HepG2 (cell line): Measurements from ENCODE around the gene ARHGAP19. TPM values are rescaled to one million over a fixed set of nuclear protein-coding genes. Genes with fewer than 3 reads are reported as not detected.
A peak's percentile ranks its signal among the peaks of the same experiment; 100 is the strongest.

ENCODE experiments used
- MBD4 ChIP-seq: IDR thresholded peaks from 2 replicates; pipeline ENCODE4 v1.6.1; 2012; ENCODE audit warnings: low read length, inconsistent platforms, borderline replicate concordance
- MIXL1 ChIP-seq: IDR thresholded peaks from 2 replicates; pipeline ENCODE4 v1.6.1; 2016
- NFYB ChIP-seq: sonication (generic); formaldehyde crosslinking; IDR thresholded peaks from 2 replicates; pipeline ENCODE4 v1.4.0; 2020; ENCODE audit warnings: missing genetic modification reagents
- NKX3-1 ChIP-seq: sonication (generic); formaldehyde crosslinking; IDR thresholded peaks from 2 replicates; pipeline ENCODE4 v1.5.0; 2020; ENCODE audit warnings: missing genetic modification reagents
- PATZ1 ChIP-seq: sonication (generic); formaldehyde crosslinking; IDR thresholded peaks from 2 replicates; pipeline ENCODE4 v1.4.0; 2020; ENCODE audit warnings: missing genetic modification reagents
- TP53 ChIP-seq: sonication (generic); formaldehyde crosslinking; conservative IDR thresholded peaks from 2 replicates; pipeline ENCODE4 v1.4.0; 2020; ENCODE audit warnings: missing genetic modification reagents
- YEATS4 ChIP-seq: sonication (generic); formaldehyde crosslinking; IDR thresholded peaks from 2 replicates; pipeline ENCODE4 v1.4.0; 2020; ENCODE audit warnings: missing genetic modification reagents, borderline replicate concordance
- ZC3H4 ChIP-seq: sonication (generic); formaldehyde crosslinking; IDR thresholded peaks from 2 replicates; pipeline ENCODE4 v1.4.0; 2020; ENCODE audit warnings: missing genetic modification reagents, borderline replicate concordance
- ZNF282 ChIP-seq: fragments of 450-650 bp; IDR thresholded peaks from 2 replicates; pipeline ENCODE4 v1.6.1; 2018; ENCODE audit not compliant: partially characterized antibody
- ZNF407 ChIP-seq: sonication (generic); formaldehyde crosslinking; IDR thresholded peaks from one replicate; pipeline ENCODE4 v1.5.1; 2020; ENCODE audit warnings: mild to moderate bottlenecking, missing genetic modification reagents; ENCODE audit errors: not compliant biosample characterization
- ZNF556 ChIP-seq: sonication (generic); formaldehyde crosslinking; IDR thresholded peaks from 2 replicates; pipeline ENCODE4 v1.4.0; 2020; ENCODE audit warnings: mild to moderate bottlenecking, missing genetic modification reagents, borderline replicate concordance
- ZNF644 ChIP-seq: IDR thresholded peaks from 2 replicates; pipeline ENCODE4 v1.6.1; 2016; ENCODE audit warnings: low read depth
- ZNF710 ChIP-seq: sonication (generic); formaldehyde crosslinking; IDR thresholded peaks from 2 replicates; pipeline ENCODE4 v1.5.0; 2020; ENCODE audit warnings: mild to moderate bottlenecking, missing genetic modification reagents, borderline replicate concordance
- ZNF800 ChIP-seq: sonication (generic); formaldehyde crosslinking; IDR thresholded peaks from 2 replicates; pipeline ENCODE4 v1.4.0; 2020; ENCODE audit warnings: missing genetic modification reagents
- polyA plus RNA-seq, 8 experiments: library from polyadenylated mRNA; depleted of rRNA in 3 of 8; stranded (reverse) in 7 of 8; unstranded in 1 of 8; fragments of >200 nt; fragmentation: Illumina TruSeq in 4 of 8; extraction: Trizol in 4 of 8; gene quantifications; 2 replicates each; pipeline versions ENCODE4 v1.2.1 to v1.2.3, GENCODE V29; 2011 to 2016; ENCODE audit warnings: low read depth in 4 of 8, missing spikeins in 1 of 8, mixed read lengths in 1 of 8; ENCODE audit not compliant: insufficient read depth in 1 of 8
- total RNA-seq, 5 experiments: library from RNA; depleted of rRNA; stranded (reverse); fragments of >200 nt; fragmentation: Illumina TruSeq; extraction: Trizol; gene quantifications; 2 replicates each; pipeline ENCODE4 v1.2.3, GENCODE V29; 2016; ENCODE audit warnings: low read depth in 1 of 5

The ARHGAP19 gene
- total and polyA plus RNA-seq, 2 of the 13 experiments (the other 11 are each of a cell fraction or from before 2014, with no cell fraction given) = 7.6 to 10.0 TPM

- peak; percentile 52 for TF ChIP-seq ZNF407
- no peak for TF ChIP-seq ZNF282
- peak; percentile 70; the same call in 1 of the 2 replicates for TF ChIP-seq NKX3-1 (CRISPR knock-in tag)
- peak; percentile 20; the same call in 1 of the 2 replicates for TF ChIP-seq NFYB
- peak; percentile 80 for TF ChIP-seq YEATS4 (CRISPR knock-in tag)
- TF ChIP-seq ZNF644 (CRISPR knock-in tag) = no peak
- TF ChIP-seq TP53 (CRISPR knock-in tag) = no peak
- no peak for TF ChIP-seq MIXL1 (CRISPR knock-in tag)
- TF ChIP-seq ZC3H4 (CRISPR knock-in tag) = no peak
- TF ChIP-seq ZNF556 = peak; percentile 83; the same call in 1 of the 2 replicates
- TF ChIP-seq MBD4 = no peak
- TF ChIP-seq ZNF800 (CRISPR knock-in tag) = no peak
- no peak; the same call in 1 of the 2 replicates for TF ChIP-seq ZNF710
- TF ChIP-seq PATZ1 (CRISPR knock-in tag) = peak; percentile 35
These were observed 42.1 kb upstream of the ARHGAP19 start, which contains the start of gene FRAT2 (continued) for GRCh38 chr10:97334370-97335175.
